ENCODE measurements around the gene BRWD1.

GRCh38 chr21:39217356-39218081 is 95.9 kb downstream of the BRWD1 start:
- TF ChIP-seq POLR2A (IDR thresholded peaks at IDR 0.05; ENCODE audit: insufficient read depth in 1 of 2, low read depth in 2 of 2, low read length in 2 of 2) (no peak), DRAP1 (CRISPR knock-in tag; IDR thresholded peaks at IDR 0.05) (no peak), TRIM24 (CRISPR knock-in tag; IDR thresholded peaks at IDR 0.05) (no peak), ZNF430 (CRISPR knock-in tag; IDR thresholded peaks at IDR 0.05) (no peak), IRF1 (CRISPR knock-in tag; IDR thresholded peaks at IDR 0.05; ENCODE audit: low read depth) (no peak), ZNF660 (CRISPR knock-in tag; IDR thresholded peaks at IDR 0.05; ENCODE audit: borderline replicate concordance, low read depth) (no peak), FOSL1 (CRISPR knock-in tag; IDR thresholded peaks at IDR 0.05; ENCODE audit: borderline replicate concordance) (no peak), ZZZ3 (CRISPR knock-in tag; IDR thresholded peaks at IDR 0.05; ENCODE audit: borderline replicate concordance) (no peak), ATF5 (CRISPR knock-in tag; IDR thresholded peaks at IDR 0.05; ENCODE audit: low read depth) (no peak)
